ENCODE results near the gene SELENOS.

The SELENOS gene

DNA sequence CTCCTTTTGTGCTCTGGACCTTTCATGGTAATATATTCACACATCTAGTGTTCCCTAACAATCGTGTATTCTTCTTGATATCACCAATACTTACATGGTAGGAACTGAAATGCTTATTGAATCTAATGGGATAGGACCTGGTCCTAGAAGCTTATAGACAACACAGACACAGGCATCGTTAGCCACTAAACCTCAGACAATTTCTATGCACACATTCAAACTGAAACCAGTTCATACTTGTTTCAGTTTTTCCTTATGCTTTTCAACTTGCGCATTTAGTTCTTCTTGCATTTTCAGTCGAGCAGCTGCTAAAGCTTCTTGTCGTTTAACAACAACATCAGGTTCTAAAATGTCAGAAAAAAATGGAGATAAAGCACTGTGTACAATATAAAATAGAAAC, 2.3 kb downstream of the SELENOS start:
- peak overlapping the region; percentile 97; the same call in 1 of the 2 replicates for H3K4me3 ChIP-seq (ENCODE audit: low read length)

DNA sequence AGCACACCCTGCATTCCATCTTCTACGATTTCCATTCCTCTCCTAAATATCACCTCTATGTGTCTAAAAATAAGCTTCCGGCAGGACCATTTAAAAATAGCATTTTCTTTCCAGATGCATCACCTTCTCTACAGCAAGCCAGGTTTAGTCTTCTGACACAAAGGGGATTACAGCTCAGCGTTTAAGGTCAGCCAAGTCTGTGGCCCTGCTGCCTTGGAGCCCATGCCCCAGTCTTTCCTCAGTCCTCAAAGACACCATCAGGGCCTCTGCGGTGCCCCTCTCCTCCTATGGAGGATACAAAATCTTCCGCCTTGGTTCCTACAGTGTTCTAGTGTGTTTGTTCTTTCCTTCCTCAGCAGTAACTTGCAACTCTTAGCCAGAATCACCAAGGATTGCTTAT, 3.8 kb downstream of the SELENOS start:
- no peak for TF ChIP-seq ZNF274 (IDR thresholded peaks at IDR 0.05; ENCODE audit: low read depth, low read length)

More for the DNA sequence above, 2.3 kb downstream of the SELENOS start:
- TF ChIP-seq ZNF274 (IDR thresholded peaks at IDR 0.05; ENCODE audit: low read depth, low read length), result no peak

DNA sequence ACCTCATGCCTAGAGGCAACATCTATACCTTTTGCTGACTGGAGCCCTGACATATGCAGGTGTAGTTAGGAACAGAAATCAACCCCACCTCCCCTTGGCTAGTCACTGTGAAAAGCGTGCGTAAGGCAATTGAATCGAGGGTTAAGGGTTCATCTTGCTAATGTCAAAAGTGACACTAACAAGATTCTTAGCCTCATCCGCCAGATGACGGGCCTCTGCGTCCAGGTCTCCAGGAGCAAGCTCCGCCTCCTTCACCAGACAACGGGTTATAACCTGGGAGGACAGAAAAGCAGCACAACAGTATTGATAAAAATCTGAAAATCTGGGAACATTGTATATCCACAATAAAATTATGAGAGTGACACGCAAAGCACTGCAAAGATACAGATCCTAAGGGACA, 4.7 kb downstream of the SELENOS start:
- no peak for TF ChIP-seq ZNF274 (IDR thresholded peaks at IDR 0.05; ENCODE audit: low read depth, low read length)

More for the DNA sequence above, 3.8 kb downstream of the SELENOS start:
- no peak overlapping the region for H3K4me3 ChIP-seq (ENCODE audit: low read length)

DNA sequence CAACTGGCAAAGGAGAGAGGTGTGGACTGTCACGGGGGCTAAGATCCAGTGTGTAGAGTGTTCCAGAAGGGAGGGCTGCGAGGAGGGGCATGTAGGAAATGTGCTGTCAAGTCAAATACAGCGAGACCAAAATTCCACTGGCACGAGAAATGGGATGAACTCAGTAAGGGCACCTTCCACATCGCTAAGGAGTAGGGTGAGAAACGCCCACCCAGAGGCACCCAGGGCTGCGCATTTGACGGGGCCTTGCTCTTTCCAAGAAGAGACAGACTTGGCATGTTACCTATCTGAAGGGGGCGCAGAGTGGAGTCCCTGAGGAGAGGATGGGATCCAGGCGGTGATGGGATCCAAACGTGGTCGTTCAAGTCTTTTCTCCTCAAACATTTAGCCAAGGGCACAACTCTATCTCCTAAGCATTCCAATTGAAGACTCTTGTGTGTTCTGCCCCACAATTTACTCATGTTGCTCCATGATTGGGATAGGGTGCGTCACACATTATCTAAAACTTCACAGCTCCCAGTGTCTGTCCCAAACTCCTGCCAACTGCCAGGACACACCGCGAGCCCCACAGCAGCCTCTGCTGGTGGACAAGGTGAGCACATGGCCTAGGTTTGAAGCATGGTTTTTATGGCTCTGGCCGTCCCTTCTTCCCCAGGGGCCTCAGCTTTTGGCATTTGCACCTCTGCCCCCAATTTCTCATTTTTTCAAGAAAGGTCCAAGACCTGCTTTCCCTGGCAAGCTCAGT, 7.6 kb downstream of the SELENOS start:
- no peak overlapping the region for H3K4me3 ChIP-seq (ENCODE audit: low read length)
- no peak for TF ChIP-seq ZNF274 (IDR thresholded peaks at IDR 0.05; ENCODE audit: low read depth, low read length)

More for the DNA sequence above, 4.7 kb downstream of the SELENOS start:
- no peak overlapping the region for H3K4me3 ChIP-seq (ENCODE audit: low read length)

DNA sequence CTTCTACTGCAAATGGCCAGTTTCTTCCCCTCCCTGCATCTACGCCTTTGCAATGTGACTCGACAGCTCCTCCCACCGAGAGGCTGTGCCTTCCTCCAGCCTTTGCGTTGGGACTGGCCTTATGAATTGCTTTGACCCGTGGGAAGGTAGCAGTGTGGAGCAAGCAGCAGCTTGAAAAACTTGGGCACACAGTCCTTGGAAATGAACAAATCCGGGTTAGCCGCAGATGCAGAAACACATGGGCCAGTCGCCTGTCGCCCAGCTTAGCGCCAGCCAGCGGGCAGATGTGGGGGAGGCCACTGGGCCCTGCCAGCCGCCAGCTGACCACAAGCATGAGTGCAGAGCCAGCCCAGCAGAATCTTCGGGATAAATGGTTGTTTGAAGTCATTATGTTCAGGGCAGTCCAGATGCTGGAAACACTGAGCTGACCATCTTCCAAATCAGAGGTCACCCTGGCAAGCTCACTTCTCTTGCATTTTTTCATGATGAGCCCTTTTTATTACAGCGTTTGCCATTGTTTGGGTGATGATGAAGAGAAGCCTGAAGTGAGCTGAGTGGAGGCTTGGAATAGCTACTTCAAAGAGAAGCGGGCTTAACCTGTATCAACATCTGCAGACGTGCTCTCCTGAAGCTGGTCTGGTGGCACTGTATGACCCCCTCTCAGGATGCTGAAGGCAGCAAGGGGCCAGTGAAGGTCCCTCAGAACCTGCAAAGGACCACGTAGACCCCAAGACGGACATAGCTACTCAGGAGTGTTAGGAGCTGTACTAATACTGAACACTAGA, 9.8 kb downstream of the SELENOS start:
- no peak for TF ChIP-seq ZNF274 (IDR thresholded peaks at IDR 0.05; ENCODE audit: low read depth, low read length)
- H3K4me3 ChIP-seq (ENCODE audit: low read length), result no peak overlapping the region

DNA sequence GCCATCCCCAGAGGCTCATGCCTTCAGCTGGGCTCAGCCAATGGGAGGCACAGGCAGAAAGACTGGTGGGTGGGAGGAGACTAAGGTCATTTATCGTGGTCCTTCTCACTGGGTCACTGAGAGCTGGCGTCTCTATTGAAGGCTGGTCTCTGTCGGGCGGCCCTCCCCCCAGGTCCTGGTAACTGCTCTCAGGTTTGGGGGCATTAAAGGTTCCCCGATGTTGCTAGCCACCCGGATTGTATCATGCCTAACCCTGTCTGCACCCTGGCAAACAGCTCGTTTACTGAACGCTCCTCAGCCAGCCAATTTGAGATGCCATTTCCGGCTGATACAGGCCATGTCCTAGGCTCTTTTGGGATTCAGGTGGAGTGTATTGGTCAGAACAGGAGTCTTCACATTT, 10.5 kb downstream of the SELENOS start:
- TF ChIP-seq ZNF274 (IDR thresholded peaks at IDR 0.05; ENCODE audit: low read depth, low read length), result no peak

DNA sequence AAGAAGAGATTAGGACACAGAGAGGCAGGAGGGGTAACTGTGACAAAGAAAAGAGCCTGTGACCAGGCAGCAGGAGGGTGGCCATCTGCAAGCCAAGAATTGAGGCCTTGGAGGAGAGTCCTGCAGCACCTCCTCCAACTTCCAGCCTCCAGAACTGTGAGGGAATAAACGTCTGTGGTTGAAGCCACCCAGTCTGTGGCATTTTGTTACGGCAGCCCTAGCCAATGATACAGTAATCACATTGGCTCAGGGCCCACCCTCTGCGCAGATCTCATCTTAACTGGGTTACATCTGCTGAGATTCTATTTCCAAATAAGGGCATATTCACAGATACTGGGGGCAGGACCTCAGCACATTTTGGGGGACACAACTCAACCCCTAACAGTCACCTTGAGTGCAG, 11.3 kb downstream of the SELENOS start:
- no peak overlapping the region for H3K4me3 ChIP-seq (ENCODE audit: low read length)
- TF ChIP-seq ZNF274 (IDR thresholded peaks at IDR 0.05; ENCODE audit: low read depth, low read length), result no peak

More for the DNA sequence above, 10.5 kb downstream of the SELENOS start:
- H3K4me3 ChIP-seq (ENCODE audit: low read length), result no peak overlapping the region

DNA sequence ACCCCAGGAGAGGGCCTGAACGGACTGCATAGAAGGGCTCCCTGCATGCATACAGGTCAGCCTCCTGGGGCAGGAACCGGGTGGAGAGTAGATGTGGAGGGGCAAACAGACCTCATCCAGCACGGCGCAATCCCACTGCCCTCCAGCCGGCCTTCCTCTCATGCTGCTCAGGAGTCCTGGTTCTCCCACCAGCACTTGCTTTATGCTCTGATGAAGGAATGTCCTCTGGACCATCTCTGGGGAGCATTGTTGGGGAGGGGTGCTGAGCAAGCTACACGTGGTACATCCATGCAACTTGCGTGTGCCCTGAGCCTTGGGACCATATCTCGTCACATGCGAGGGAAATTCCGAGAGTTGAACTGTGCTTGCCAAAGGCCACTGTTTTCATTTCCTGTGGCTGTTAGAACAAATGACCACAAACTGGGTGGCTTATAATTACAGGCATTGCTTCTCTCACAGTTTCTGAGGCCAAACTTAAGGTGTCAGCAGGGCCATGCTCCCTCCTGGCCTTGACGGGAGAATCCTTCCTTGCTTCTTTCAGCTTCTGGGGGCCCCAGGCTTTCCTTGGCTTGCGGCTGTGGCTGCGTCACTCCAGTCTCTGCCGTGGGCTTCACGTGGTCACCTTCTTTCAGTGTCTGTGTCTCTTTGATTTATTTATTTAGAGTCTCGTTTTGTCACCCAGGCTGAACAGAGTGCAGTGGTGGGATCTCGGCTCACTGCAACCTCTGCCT, 12.2 kb downstream of the SELENOS start:
- no peak overlapping the region for H3K4me3 ChIP-seq (ENCODE audit: low read length)
- no peak for TF ChIP-seq ZNF274 (IDR thresholded peaks at IDR 0.05; ENCODE audit: low read depth, low read length)

DNA sequence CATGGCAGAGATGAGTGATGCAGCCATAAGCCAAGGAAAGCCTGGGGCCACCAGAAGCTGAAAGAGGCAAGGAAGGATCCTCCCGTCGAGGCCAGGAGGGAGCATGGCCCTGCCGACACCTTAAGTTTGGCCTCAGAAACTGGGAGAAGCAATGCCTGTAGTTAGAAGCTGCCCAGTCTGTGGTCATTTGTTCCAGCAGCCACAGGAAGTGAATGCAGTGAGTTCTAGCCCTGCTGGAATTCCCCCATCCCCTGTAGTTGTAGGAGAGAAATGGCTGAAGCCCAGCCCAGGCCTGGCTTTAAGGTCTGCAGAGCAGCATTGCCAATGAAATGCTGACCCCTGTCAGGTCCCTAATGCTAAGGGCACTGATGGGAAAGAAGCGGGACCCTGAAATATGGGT, 13.3 kb downstream of the SELENOS start:
- H3K4me3 ChIP-seq (ENCODE audit: low read length), result no peak overlapping the region
- TF ChIP-seq ZNF274 (IDR thresholded peaks at IDR 0.05; ENCODE audit: low read depth, low read length), result no peak

DNA sequence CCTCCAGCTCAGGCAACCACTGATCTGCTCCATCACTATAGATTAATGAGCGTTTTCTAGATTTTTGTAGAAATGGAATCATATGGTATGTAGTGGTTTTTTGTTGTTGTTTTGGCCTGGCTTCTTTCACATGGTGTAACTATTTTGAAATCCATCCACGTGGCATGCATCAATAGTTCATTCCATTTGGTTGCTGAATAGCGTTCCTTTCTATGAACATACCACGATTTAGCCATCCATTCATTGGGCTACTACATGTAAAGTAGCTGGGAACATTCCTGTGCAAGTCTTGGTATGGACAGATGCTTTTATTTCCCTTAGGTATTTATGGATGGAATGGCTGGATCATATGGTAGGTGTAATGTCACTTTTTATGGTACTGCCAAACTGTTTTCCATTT, 14.7 kb downstream of the SELENOS start:
- TF ChIP-seq ZNF274 (IDR thresholded peaks at IDR 0.05; ENCODE audit: low read depth, low read length), result no peak
- H3K4me3 ChIP-seq (ENCODE audit: low read length), result no peak overlapping the region

DNA sequence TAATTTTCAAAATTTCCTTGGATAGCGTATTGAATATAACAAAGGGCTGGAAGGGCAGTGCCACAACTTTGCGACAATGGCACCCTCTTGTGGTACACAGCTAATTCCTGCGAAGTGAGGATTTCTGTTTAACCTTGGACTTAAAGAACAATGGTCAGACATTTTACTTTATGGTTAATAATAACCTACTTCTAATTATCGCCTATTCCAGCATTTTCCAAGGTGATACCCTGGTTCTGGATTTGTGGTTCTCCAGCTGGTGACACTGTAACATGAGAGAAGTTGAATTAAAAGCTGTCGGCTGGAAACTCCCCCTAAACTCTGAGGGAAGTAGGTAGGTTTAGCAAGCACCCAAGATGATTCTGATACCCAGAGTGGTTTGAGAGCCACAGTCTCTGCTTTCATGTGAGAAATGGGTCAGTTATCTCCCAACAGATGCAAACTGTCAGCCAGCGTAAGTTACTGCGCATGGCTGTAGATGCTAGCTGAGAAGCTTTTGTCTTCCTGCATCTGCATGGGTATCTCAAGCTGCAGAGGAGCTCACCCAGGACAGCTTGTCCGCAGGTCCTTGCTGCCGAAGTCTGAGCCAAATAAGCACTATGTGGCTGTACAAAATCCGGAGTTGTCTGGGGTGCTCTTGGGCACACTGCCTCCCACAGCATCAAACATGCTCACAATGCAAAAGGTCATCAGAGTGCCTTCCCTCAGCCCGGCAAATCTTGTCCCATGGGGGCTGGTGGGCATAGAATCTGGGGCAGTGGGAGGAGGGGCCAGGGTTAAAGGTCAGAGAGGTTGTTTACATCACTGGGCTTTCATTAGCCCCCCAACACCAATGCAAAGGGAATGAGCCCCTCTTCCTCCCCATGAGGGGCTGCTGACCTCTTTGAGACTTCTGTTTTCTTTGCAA, 18.8 kb downstream of the SELENOS start:
- TF ChIP-seq ZNF274 (IDR thresholded peaks at IDR 0.05; ENCODE audit: low read depth, low read length), result no peak
- no peak overlapping the region for H3K4me3 ChIP-seq (ENCODE audit: low read length)

DNA sequence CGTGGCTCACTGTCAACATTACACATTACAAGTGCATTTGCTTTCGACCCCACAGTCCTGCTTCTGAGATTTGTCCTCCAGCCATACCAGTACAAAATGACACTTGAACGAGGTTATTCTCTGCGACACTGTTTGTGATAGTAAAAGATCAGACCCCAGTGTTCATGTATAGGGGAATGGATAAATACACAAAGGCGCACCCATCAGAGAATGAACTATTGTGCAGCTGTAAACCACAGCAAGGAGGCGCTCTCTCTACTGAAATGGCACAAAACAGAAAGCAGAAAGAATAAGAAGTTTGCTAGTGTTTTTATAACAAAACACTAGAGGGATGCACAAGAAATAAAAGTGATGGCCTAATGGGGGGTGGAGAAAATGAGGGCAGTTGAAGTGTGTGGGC, 20.5 kb downstream of the SELENOS start:
- TF ChIP-seq ZNF274 (IDR thresholded peaks at IDR 0.05; ENCODE audit: low read depth, low read length), result no peak
- no peak overlapping the region for H3K4me3 ChIP-seq (ENCODE audit: low read length)

DNA sequence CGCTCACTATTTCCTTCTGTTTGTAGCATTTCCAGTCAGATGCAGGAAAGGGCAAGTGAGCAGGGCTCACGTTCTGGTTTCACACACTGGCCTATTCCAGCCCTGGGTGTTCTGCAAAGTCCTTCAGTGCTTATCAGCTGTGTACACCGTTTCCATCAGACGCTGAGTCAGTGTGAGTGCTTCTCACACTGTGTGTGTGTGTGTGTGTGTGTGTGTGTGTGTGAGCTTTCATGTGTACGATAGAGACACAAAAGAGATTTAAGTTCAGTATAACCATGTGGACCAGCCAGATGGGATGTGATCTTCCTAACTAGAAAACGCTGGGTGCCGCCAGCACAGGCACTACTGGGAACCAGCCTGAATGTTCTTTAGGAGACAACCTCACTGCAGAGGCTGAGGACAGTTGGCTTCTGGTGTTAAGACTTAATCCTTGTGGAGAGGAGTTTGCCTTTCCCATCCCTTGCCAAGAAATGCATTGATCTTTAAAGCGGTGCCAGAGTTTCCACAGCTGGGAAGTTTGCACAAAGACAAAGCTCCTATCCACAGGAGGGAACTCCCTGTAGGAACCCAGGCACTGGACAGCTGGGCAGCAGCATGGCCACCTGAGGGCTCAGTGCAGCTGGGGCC, 21.6 kb downstream of the SELENOS start:
- no peak for TF ChIP-seq ZNF274 (IDR thresholded peaks at IDR 0.05; ENCODE audit: low read depth, low read length)
- H3K4me3 ChIP-seq (ENCODE audit: low read length), result no peak overlapping the region

Measured in GM08714 (cell line).